K562 (cell line): ENCODE data around the gene PPM1H. TPM values are rescaled to one million over a fixed set of nuclear protein-coding genes. Genes with fewer than 3 reads are reported as not detected.

Experiments used
- ATAC-seq: fragments of 200-7000 bp; cut with Tn5 transposase; 3 replicates; pipeline ENCODE4 v1.9.1; 2020; ENCODE audit warnings: moderate library complexity
- BruUV-seq: library from RNA; stranded (reverse); fragments of 400-500 nt; replicated peaks from 2 replicates; lab custom pipeline; 2021; lab: Mats Ljungman, UMichigan
- CTCF ChIA-PET: fragments of 300-600 bp; formaldehyde crosslinking; extraction: SDS; loops from one replicate; lab custom pipeline; 2021; ENCODE audit warnings: low intra/inter-chr PET ratio; lab: Yijun Ruan, JAX
- POLR2A ChIA-PET: fragments of 300-600, 350-650 bp; sonication (Branson Sonifier 250); formaldehyde crosslinking; extraction: SDS; loops from one replicate; lab custom pipeline; 2021; ENCODE audit warnings: antibody characterized with exemption, inconsistent platforms; lab: Yijun Ruan, JAX
- DNase-seq, 4 experiments: peaks; one replicate each; pipeline versions ENCODE4 v3.0.0 to v3.0.0-alpha.2; 2011 to 2018; ENCODE audit warnings: low spot score in 3 of 4, mixed read lengths in 3 of 4; ENCODE audit errors: extremely low read depth in 1 of 4
- FAIRE-seq: peaks from 2 replicates; lab custom pipeline; 2011; peaks lifted over from hg19 to GRCh38; lab: Jason Lieb, UNC
- H2AFZ ChIP-seq: 2 replicates; pipeline ENCODE4 v1.6.0; 2011; ENCODE audit warnings: low read depth, low read length, control low read depth, inconsistent platforms
- H3K27ac ChIP-seq: fragments of 200-600 bp; 3 replicates; pipeline ENCODE4 v1.8.0; 2011; ENCODE audit warnings: low read depth, mild to moderate bottlenecking, control low read depth, inconsistent platforms, low read length, moderate library complexity, mixed read lengths; ENCODE audit errors: extremely low read depth
- H3K27me3 ChIP-seq, 2 experiments: fragments of 300-600 bp in 1 of 2; 2 replicates in 1 of 2; 3 replicates in 1 of 2; pipeline versions ENCODE4 v1.6.0 to v1.8.0; 2011; ENCODE audit warnings: inconsistent platforms in 2 of 2, low read length in 2 of 2, mild to moderate bottlenecking in 1 of 2, mixed read lengths in 1 of 2, moderate library complexity in 1 of 2; ENCODE audit not compliant: control insufficient read depth in 2 of 2, insufficient read depth in 2 of 2
- H3K36me3 ChIP-seq: fragments of 300-600 bp; 3 replicates; pipeline ENCODE4 v1.8.0; 2011; ENCODE audit warnings: mild to moderate bottlenecking, low read length, inconsistent platforms; ENCODE audit not compliant: control insufficient read depth, insufficient read depth
- H3K4me1 ChIP-seq, 2 experiments: fragments of 200-600 bp in 1 of 2; replicated peaks in 1 of 2; 2 replicates in 1 of 2; 3 replicates in 1 of 2; pipeline versions ENCODE4 v1.5.1 to v1.8.0; 2011; ENCODE audit warnings: inconsistent platforms in 2 of 2, low read length in 2 of 2, mild to moderate bottlenecking in 1 of 2, mixed read lengths in 1 of 2, moderate library complexity in 1 of 2; ENCODE audit not compliant: control insufficient read depth in 2 of 2, insufficient read depth in 2 of 2
- H3K4me2 ChIP-seq: 2 replicates; pipeline ENCODE4 v1.6.1; 2011; ENCODE audit warnings: low read length, control low read depth, inconsistent platforms, mixed read lengths; ENCODE audit not compliant: insufficient read depth
- H3K4me3 ChIP-seq: fragments of 200-600 bp; sonication (generic), shearing (Covaris generic); 2 replicates; pipeline ENCODE4 v1.5.1; 2016; ENCODE audit warnings: control low read depth, inconsistent platforms
- H3K79me2 ChIP-seq: fragments of 200-600 bp; 3 replicates; pipeline ENCODE4 v1.8.0; 2011; ENCODE audit warnings: low read length, inconsistent platforms; ENCODE audit not compliant: control insufficient read depth, insufficient read depth
- H3K9ac ChIP-seq, 2 experiments: 2 replicates each; pipeline versions ENCODE4 v1.6.0 to v1.6.1; 2011; ENCODE audit warnings: low read depth in 2 of 2, low read length in 2 of 2, control low read depth in 1 of 2, inconsistent platforms in 1 of 2, mild to moderate bottlenecking in 1 of 2, mixed read lengths in 1 of 2; ENCODE audit not compliant: insufficient read depth in 1 of 2
- H3K9me1 ChIP-seq: one replicate; pipeline ENCODE4 v1.6.0; 2011; ENCODE audit warnings: inconsistent platforms, mild to moderate bottlenecking, low read length, moderate library complexity; ENCODE audit not compliant: control insufficient read depth, insufficient read depth
- H3K9me3 ChIP-seq: replicated peaks from 2 replicates; pipeline ENCODE4 v1.5.1; 2011; ENCODE audit warnings: low read depth, low read length, inconsistent platforms; ENCODE audit not compliant: control insufficient read depth, insufficient read depth
- H4K20me1 ChIP-seq: replicated peaks from 2 replicates; pipeline ENCODE4 v1.6.1; 2011; ENCODE audit warnings: low read length, inconsistent platforms, mixed read lengths; ENCODE audit not compliant: control insufficient read depth, insufficient read depth
- BHLHE40 ChIP-seq: IDR thresholded peaks from 2 replicates; pipeline ENCODE4 v1.6.1; 2011; ENCODE audit warnings: low read length, improper control_type of control experiment
- CBX2 ChIP-seq: fragments of 200-600 bp; sonication (generic); IDR thresholded peaks from one replicate; pipeline ENCODE4 v1.6.1; 2012; ENCODE audit warnings: mild to moderate bottlenecking, low read length, inconsistent platforms; ENCODE audit not compliant: insufficient read depth, poor library complexity, severe bottlenecking
- EWSR1 ChIP-seq: fragments of 450-650 bp; IDR thresholded peaks from 2 replicates; pipeline ENCODE4 v1.6.1; 2018; ENCODE audit warnings: borderline replicate concordance, mild to moderate bottlenecking, low read depth, moderate library complexity; ENCODE audit not compliant: partially characterized antibody
- POLR3G ChIP-seq: IDR thresholded peaks from 2 replicates; pipeline ENCODE4 v1.6.1; 2011; ENCODE audit not compliant: insufficient read length, insufficient replicate concordance; ENCODE audit errors: extremely low read depth
- SPI1 ChIP-seq: IDR thresholded peaks from 2 replicates; pipeline ENCODE4 v1.6.1; 2011; ENCODE audit warnings: low read depth, low read length, control low read depth, borderline replicate concordance
- ZBTB40 ChIP-seq, 2 experiments: fragments of 450-650 bp in 1 of 2; sonication (generic) in 1 of 2; formaldehyde crosslinking in 1 of 2; IDR thresholded peaks; 2 replicates each; pipeline versions ENCODE4 v1.7.1 to v1.9.0; 2016 to 2022; ENCODE audit warnings: inconsistent platforms in 1 of 2, mild to moderate bottlenecking in 1 of 2, missing genetic modification reagents in 1 of 2
- WGBS: fragments of 100-300 bp; shearing (Covaris generic); methylation state at CpG from one replicate; pipeline ENCODE4 v1.1.6; 2016; ENCODE audit warnings: low coverage, mixed read lengths; ENCODE audit not compliant: insufficient coverage; ENCODE audit errors: missing lambda C conversion rate; 5-methylcytosine and 5-hydroxymethylcytosine counted together
- in situ Hi-C: fragments of 300-500 bp; cut with MboI; formaldehyde crosslinking; loops from 4 replicates; pipeline ENCODE4 v1.15.0; 2018; ENCODE audit warnings: inconsistent platforms, mixed read lengths
- intact Hi-C: fragments of 100-400 bp; cut with micrococcal nuclease; formaldehyde crosslinking; loops from 2 replicates; pipeline ENCODE4 v1.14.2; 2022
- polyA plus RNA-seq, 8 experiments: library from polyadenylated mRNA; depleted of rRNA in 4 of 8; stranded (reverse) in 5 of 8; unstranded in 3 of 8; fragments of >200 nt; fragmentation: Nextera tagmentation in 2 of 8; fragmentation: Illumina TruSeq in 1 of 8; extraction: Ambion mirVana in 2 of 8; extraction: Trizol in 1 of 8; gene quantifications; 2 replicates each; pipeline versions ENCODE4 v1.2.1 to v1.2.3, GENCODE V29; 2011 to 2014; ENCODE audit warnings: inconsistent platforms in 1 of 8, missing spikeins in 1 of 8
- total RNA-seq, 7 experiments: library from RNA; depleted of rRNA in 6 of 7; stranded (reverse); fragments of >200 nt in 6 of 7; fragmentation: Illumina TruSeq in 2 of 7; extraction: Trizol in 2 of 7; gene quantifications; 2 replicates each; pipeline versions ENCODE4 v1.2.1 to v1.2.3, GENCODE V29; 2011 to 2021; ENCODE audit warnings: low replicate concordance in 1 of 7
- TF ChIP-seq, protein P1 (sequence below): sonication (generic); formaldehyde crosslinking; IDR thresholded peaks from 2 replicates; pipeline ENCODE4 v1.8.0; 2023; ENCODE audit warnings: missing genetic modification reagents, mild to moderate bottlenecking, borderline replicate concordance

Gene PPM1H
- total and polyA plus RNA-seq, 9 of the 15 experiments (the other 6 are each of a cell fraction or from before 2014, with no cell fraction given): 5.3 to 29.3 (median 11.3) TPM

DNA sequence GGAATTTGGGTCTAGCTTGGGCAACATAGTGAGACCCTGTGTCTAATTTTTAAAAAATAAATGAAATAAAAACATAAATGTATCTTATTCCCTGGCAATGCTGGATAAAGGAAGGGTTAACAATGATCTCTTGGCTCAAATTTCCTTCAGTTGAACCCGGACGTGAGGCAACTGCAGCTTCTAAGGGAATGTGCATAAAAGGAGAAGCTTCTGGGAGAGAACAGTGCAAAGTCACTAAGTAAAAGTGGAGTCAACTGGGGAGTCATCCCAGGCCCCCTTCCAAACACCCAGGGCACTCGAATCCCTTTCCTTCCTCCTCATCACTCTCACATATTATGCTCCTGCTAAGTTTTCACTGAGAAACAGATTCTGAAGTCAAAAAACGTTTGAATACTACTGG, 147.3 kb downstream of the PPM1H start:
- no peaks in the 10 kb centered on the region for H3K79me2 ChIP-seq
- no peak for ATAC-seq
- 17% methylated on average over 4 of the region's 4 CpGs for WGBS
- no peaks in the 10 kb centered on the region for H3K9me3 ChIP-seq
- no peaks in the 10 kb centered on the region; a peak in 3 of 5 replicates for H3K4me1 ChIP-seq
- no peaks in the 10 kb centered on the region for H3K9me1 ChIP-seq
- no peak for FAIRE-seq
- no peak overlapping the region for H3K4me3 ChIP-seq
- BruUV-seq: TSS peak; percentile 22
- intact Hi-C loops: no loop called here
- no peak for DNase-seq
- H3K9ac ChIP-seq: no peak overlapping the region
- no peaks in the 10 kb centered on the region for H3K27me3 ChIP-seq
- no peak overlapping the region for H2AFZ ChIP-seq
- H3K36me3 ChIP-seq: peaks cover 15% of the 10 kb centered on the region; the same call in 1 of the 3 replicates
- in situ Hi-C loops: no loop called here
- POLR2A ChIA-PET: interaction anchor here (1.1 to 1.4 kb wide), 2 partner anchors 12 to 21 kb away, joined by 3 to 5 read pairs; no protein-coding TSS in a partner anchor
- no peak overlapping the region for H3K4me2 ChIP-seq
- H3K27ac ChIP-seq: no peak overlapping the region
- CTCF ChIA-PET: no interaction called here
- no peaks in the 10 kb centered on the region for H4K20me1 ChIP-seq
- TF ChIP-seq, protein P1, sequence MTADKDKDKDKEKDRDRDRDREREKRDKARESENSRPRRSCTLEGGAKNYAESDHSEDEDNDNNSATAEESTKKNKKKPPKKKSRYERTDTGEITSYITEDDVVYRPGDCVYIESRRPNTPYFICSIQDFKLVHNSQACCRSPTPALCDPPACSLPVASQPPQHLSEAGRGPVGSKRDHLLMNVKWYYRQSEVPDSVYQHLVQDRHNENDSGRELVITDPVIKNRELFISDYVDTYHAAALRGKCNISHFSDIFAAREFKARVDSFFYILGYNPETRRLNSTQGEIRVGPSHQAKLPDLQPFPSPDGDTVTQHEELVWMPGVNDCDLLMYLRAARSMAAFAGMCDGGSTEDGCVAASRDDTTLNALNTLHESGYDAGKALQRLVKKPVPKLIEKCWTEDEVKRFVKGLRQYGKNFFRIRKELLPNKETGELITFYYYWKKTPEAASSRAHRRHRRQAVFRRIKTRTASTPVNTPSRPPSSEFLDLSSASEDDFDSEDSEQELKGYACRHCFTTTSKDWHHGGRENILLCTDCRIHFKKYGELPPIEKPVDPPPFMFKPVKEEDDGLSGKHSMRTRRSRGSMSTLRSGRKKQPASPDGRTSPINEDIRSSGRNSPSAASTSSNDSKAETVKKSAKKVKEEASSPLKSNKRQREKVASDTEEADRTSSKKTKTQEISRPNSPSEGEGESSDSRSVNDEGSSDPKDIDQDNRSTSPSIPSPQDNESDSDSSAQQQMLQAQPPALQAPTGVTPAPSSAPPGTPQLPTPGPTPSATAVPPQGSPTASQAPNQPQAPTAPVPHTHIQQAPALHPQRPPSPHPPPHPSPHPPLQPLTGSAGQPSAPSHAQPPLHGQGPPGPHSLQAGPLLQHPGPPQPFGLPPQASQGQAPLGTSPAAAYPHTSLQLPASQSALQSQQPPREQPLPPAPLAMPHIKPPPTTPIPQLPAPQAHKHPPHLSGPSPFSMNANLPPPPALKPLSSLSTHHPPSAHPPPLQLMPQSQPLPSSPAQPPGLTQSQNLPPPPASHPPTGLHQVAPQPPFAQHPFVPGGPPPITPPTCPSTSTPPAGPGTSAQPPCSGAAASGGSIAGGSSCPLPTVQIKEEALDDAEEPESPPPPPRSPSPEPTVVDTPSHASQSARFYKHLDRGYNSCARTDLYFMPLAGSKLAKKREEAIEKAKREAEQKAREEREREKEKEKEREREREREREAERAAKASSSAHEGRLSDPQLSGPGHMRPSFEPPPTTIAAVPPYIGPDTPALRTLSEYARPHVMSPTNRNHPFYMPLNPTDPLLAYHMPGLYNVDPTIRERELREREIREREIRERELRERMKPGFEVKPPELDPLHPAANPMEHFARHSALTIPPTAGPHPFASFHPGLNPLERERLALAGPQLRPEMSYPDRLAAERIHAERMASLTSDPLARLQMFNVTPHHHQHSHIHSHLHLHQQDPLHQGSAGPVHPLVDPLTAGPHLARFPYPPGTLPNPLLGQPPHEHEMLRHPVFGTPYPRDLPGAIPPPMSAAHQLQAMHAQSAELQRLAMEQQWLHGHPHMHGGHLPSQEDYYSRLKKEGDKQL (CRISPR knock-in tag): no peak
- TF ChIP-seq CBX2 (no peak), BHLHE40 (no peak), POLR3G (no peak), SPI1 (no peak), ZBTB40 (IDR thresholded peaks at IDR 0.05) (no peak), ZBTB40 (CRISPR knock-in tag; IDR thresholded peaks at IDR 0.05) (no peak), EWSR1 (no peak)
